GM18505 (cell line): ENCODE measurements around the gene NHERF1.

ENCODE experiments used
- ATAC-seq: cut with Tn5 transposase; IDR thresholded peaks from one replicate; pipeline ENCODE4 v1.9.1; 2021; ENCODE audit not compliant: unreplicated experiment
- POLR2A ChIP-seq: IDR thresholded peaks from 4 replicates; pipeline ENCODE4 v1.6.1; 2011; ENCODE audit warnings: borderline replicate concordance; ENCODE audit not compliant: insufficient read depth, insufficient read length; ENCODE audit errors: extremely low read depth

NHERF1 gene

GRCh38 chr17:74738051-74738996, 10.1 kb upstream of the NHERF1 start:
- no peak for ATAC-seq
- TF ChIP-seq POLR2A: peak; percentile 67

GRCh38 chr17:74739227-74739831, 9.1 kb upstream of the NHERF1 start:
- no peak for ATAC-seq
- no peak for TF ChIP-seq POLR2A

GRCh38 chr17:74740173-74740572, 8.3 kb upstream of the NHERF1 start:
- no peak for TF ChIP-seq POLR2A
- ATAC-seq: no peak

- TF ChIP-seq POLR2A: no peak
- ATAC-seq: no peak
These were observed 7.6 kb upstream of the NHERF1 start for GRCh38 chr17:74740641-74741387.

- TF ChIP-seq POLR2A: peak; percentile 42
- no peak for ATAC-seq
These were observed 6.3 kb upstream of the NHERF1 start for GRCh38 chr17:74742153-74742515.

- no peak for TF ChIP-seq POLR2A
- no peak for ATAC-seq
These were observed 5.4 kb upstream of the NHERF1 start for GRCh38 chr17:74742978-74743545.

GRCh38 chr17:74743755-74744154, 4.7 kb upstream of the NHERF1 start:
- no peak for TF ChIP-seq POLR2A
- no peak for ATAC-seq

GRCh38 chr17:74744349-74744713, 4.1 kb upstream of the NHERF1 start:
- TF ChIP-seq POLR2A: no peak
- ATAC-seq: no peak

GRCh38 chr17:74744714-74745547, 3.5 kb upstream of the NHERF1 start:
- TF ChIP-seq POLR2A: no peak
- ATAC-seq: no peak

GRCh38 chr17:74745548-74746177, 2.8 kb upstream of the NHERF1 start:
- ATAC-seq: no peak
- TF ChIP-seq POLR2A: no peak

- no peak for ATAC-seq
These were observed 2.1 kb upstream of the NHERF1 start for GRCh38 chr17:74746376-74746775.

GRCh38 chr17:74746922-74747321, 1.5 kb upstream of the NHERF1 start:
- no peak for ATAC-seq
- TF ChIP-seq POLR2A: no peak

More at GRCh38 chr17:74746376-74746775, 2.1 kb upstream of the NHERF1 start:
- no peak for TF ChIP-seq POLR2A
